ENCODE measurements around the gene TRMT112. TPM values are rescaled to one million over a fixed set of nuclear protein-coding genes. Genes with fewer than 3 reads are reported as not detected.

Gene TRMT112
- total and polyA plus RNA-seq, 2 of the 8 experiments (the other 6 are each of a cell fraction or from before 2014, with no cell fraction given) = 300 to 650 TPM

DNA sequence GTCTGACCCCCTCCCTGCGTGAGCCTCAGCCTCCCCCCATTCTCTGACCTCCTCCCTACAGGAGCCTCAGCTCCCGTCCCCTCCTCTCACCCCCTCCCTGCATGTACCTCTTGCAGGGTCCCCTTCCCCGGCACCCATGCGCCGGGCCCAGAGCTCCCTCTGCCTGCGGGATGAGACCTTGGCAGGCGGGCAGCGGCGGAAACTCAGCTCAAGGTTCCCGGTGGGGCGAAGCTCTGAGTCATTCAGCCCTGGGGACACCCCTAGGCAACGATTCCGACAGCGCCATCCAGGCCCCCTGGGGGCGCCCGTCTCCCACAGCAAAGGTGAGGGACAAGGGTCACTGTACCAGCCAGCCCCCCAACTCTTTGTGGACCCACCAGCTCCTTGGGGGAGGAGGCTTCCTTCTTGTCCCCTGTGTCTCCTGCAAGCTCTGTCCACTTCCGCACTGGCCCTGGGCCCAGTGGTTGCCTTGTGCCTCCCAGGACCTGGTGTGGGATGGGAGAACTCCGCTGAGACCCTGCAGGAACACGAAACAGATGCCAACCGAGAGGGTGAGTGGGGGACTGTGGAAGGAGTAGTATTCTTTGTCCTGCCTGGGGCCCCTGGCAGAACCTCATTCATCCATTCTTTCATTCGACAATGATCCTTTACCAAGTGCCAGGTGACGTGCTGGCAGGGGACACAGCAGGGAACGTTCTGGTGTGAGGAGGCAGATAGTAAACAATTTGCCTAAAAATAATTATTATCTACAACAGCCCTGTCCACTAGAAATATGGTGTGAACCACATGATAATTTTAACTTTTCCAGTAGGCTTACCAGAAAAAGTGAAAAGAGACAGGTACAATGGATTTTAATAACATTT is 38.0 kb upstream of the TRMT112 start (continued):
- TF ChIP-seq SRF (IDR thresholded peaks at IDR 0.05; ENCODE audit: low read depth, low read length) (no peak), RNF2 (IDR thresholded peaks at IDR 0.05; ENCODE audit: borderline replicate concordance, low read depth, low read length, missing control alignments, poor library complexity, severe bottlenecking) (no peak), HDAC6 (IDR thresholded peaks at IDR 0.05; ENCODE audit: low read depth, low read length) (no peak), CBX8 (IDR thresholded peaks at IDR 0.05; ENCODE audit: borderline replicate concordance, low read depth, low read length) (no peak), SP4 (IDR thresholded peaks at IDR 0.05; ENCODE audit: low read length) (no peak)
- TF ChIP-seq, protein P1, sequence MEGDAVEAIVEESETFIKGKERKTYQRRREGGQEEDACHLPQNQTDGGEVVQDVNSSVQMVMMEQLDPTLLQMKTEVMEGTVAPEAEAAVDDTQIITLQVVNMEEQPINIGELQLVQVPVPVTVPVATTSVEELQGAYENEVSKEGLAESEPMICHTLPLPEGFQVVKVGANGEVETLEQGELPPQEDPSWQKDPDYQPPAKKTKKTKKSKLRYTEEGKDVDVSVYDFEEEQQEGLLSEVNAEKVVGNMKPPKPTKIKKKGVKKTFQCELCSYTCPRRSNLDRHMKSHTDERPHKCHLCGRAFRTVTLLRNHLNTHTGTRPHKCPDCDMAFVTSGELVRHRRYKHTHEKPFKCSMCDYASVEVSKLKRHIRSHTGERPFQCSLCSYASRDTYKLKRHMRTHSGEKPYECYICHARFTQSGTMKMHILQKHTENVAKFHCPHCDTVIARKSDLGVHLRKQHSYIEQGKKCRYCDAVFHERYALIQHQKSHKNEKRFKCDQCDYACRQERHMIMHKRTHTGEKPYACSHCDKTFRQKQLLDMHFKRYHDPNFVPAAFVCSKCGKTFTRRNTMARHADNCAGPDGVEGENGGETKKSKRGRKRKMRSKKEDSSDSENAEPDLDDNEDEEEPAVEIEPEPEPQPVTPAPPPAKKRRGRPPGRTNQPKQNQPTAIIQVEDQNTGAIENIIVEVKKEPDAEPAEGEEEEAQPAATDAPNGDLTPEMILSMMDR (IDR thresholded peaks at IDR 0.05; ENCODE audit: control extremely low read depth in 1 of 3, insufficient read depth in 1 of 3, low read depth in 1 of 3, low read length in 3 of 3) = peak in 2 of 3 experiments; percentile 86 to 91; a peak in 3 of 4 replicates
